ENCODE data around the gene CCDC86.
A peak's percentile ranks its signal among the peaks of the same experiment; 100 is the strongest.

CCDC86 gene

DNA sequence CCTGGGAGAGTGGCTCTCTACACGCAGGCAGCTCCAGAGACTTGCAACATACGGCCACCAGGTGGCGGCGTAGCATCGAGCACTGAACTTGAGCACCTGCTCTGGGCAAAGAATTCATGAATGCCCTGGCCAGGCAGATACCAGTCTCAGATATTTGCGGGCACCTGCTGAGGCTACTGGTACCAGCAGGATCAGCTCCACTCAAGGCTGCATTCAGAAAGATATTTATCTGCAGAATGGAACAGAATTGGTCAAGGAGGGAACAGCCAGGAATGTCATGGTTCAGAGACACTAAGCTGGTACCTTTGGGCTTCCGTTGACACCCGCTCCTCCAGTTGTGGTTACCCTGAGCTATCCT is 10.8 kb upstream of the CCDC86 start:
- TF ChIP-seq, protein P1, sequence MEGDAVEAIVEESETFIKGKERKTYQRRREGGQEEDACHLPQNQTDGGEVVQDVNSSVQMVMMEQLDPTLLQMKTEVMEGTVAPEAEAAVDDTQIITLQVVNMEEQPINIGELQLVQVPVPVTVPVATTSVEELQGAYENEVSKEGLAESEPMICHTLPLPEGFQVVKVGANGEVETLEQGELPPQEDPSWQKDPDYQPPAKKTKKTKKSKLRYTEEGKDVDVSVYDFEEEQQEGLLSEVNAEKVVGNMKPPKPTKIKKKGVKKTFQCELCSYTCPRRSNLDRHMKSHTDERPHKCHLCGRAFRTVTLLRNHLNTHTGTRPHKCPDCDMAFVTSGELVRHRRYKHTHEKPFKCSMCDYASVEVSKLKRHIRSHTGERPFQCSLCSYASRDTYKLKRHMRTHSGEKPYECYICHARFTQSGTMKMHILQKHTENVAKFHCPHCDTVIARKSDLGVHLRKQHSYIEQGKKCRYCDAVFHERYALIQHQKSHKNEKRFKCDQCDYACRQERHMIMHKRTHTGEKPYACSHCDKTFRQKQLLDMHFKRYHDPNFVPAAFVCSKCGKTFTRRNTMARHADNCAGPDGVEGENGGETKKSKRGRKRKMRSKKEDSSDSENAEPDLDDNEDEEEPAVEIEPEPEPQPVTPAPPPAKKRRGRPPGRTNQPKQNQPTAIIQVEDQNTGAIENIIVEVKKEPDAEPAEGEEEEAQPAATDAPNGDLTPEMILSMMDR (IDR thresholded peaks at IDR 0.05; ENCODE audit: extremely low read depth, missing control alignments): peak; percentile 93
- peak; percentile 84 for DNase-seq (ENCODE audit: low spot score)

DNA sequence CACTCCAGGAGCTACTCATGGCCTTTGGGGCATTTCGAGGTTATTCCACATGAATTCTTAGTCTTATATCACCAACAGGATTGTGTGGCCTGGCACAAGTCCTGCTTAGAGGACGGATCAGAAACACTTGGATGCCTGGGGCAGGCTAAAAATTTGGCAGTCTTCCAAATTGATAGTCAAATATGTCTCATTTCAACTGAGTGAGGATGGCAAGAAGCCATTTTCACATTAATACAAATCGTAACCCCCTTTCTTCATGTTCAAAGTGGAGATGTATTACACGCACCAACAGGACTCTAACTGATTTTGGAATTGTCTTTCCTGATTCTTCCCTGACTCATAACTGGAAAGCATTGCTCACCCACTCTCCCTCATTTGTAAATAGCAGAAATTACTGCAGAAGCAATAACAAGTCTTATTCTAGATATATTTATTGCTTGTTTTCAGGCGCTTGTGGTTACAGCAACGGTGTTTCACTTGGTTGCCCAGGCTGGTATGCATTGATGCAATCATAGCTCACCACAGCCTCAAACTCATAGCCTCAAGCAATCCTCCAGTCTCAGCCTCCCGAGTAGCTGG is 10.3 kb upstream of the CCDC86 start:
- TF ChIP-seq, protein P1 (IDR thresholded peaks at IDR 0.05; ENCODE audit: extremely low read depth, missing control alignments): no peak
- no peak for DNase-seq (ENCODE audit: low spot score)

DNA sequence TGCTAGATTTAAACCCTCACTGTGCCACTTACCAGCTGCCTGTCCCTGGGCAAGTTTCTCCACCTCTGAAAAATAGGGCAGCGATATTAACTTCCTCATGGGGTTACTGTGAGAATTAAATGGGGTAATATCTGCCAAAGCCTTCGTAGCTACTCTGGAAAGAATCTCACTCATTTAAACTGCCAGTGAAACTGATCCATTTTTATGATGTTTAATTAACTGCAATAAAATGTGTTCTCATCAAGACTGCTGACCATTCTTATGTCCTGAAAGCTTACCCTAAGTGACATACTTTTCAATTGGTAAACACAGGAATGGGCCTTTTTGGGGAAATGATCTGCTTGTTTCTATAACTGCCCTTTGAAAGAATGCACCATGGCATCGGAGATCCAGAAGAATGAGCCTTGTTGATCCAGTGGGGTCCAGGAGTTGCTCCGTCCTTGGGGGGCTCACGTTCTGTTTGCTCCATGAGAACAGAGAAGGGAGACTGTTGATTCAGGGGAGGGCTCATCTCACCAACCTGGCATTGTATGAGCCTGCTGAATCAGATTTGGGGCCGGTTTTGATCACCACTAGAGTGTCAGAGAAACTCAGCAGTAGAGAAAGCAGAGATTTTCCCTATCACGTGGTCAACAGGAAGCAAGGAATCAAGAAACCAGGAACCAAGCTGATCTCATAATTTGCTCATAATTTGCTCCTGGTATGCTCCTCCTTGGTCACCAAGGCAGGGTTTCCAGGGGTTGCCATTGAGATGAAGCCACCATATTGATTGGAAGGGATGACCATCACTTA is 7.0 kb upstream of the CCDC86 start:
- no peak for DNase-seq (ENCODE audit: low spot score)
- TF ChIP-seq, protein P1 (IDR thresholded peaks at IDR 0.05; ENCODE audit: extremely low read depth, missing control alignments): no peak

DNA sequence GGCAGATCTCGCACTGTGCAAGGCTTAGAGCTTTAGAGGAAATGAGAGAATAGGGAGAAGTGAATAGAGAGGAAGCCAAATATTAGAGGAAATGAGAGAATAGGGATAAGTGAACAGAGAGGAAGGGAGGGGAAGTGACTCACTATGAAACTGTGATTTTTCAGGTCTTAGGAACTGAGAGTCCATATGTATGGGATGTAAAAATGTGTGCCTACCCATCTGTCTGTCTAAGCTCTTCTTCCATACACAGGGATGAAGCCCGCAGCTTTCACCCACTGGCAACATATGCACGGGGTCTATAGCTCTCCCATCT is 6.4 kb upstream of the CCDC86 start:
- no peak for DNase-seq (ENCODE audit: low spot score)
- TF ChIP-seq, protein P1 (IDR thresholded peaks at IDR 0.05; ENCODE audit: extremely low read depth, missing control alignments): no peak

DNA sequence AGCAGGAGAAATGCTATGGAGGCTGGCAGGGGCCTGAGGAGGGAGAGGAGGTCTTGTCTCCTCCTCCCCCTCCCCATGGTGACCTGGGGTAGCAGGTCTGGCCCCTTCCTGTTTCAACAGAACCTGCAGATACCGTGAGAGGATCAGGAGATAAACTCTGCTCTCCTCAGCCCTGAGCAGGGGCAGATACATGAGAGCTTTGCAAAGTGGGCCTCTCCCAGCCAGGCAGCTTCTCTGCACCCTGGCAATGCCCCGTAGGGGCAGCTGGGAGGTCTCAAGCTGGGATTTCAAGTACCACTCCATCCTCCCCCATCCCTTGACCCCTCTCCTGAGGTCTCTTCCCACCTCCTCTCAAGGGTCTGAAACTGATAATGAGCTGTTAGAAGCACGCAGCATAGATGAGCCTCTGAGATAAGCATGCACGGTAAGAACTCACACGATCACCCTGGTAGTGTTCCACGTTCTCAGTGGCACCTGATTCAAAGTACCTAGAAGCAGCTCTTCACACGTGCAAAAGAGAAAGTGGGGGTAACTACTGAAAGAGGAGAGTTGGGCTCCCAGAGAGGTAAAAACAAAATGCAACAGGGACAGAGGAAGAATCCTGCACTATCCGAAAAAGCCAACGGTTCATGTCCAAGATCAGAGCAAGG is 4.9 kb upstream of the CCDC86 start:
- DNase-seq (ENCODE audit: low spot score): no peak
- TF ChIP-seq, protein P1 (IDR thresholded peaks at IDR 0.05; ENCODE audit: extremely low read depth, missing control alignments): no peak

DNA sequence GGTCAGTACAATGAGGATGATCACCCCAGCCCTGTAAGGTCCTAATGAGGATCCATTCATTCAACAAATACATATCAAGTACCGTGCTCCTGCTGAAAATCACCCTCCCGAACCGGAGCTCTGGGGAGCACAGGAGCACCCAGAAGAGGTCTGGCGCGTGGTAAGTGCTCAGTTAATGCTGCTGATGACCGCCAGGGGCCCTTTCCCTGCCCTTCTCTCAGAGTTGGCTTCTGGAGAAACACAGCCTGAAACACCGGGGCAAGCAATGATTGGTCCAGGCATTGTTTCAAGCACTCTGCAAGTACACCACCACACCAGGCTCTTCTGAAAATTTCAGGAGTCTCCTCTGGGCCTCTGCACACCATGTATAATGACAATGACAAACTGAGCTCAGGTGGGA is 3.8 kb upstream of the CCDC86 start:
- DNase-seq (ENCODE audit: low spot score): no peak
- TF ChIP-seq, protein P1 (IDR thresholded peaks at IDR 0.05; ENCODE audit: extremely low read depth, missing control alignments): no peak
